HepG2 (cell line): ENCODE data around the gene PEX14. TPM values are rescaled to one million over a fixed set of nuclear protein-coding genes. Genes with fewer than 3 reads are reported as not detected.

ENCODE experiments used
- FOXC1 ChIP-seq: sonication (generic); formaldehyde crosslinking; IDR thresholded peaks from 2 replicates; pipeline ENCODE4 v1.8.0; 2022; ENCODE audit warnings: mild to moderate bottlenecking, missing genetic modification reagents, borderline replicate concordance
- NFIC ChIP-seq: IDR thresholded peaks from 2 replicates; pipeline ENCODE4 v1.6.1; 2012; ENCODE audit warnings: mild to moderate bottlenecking, low read length, inconsistent platforms
- ZBTB8A ChIP-seq: sonication (generic); formaldehyde crosslinking; IDR thresholded peaks from 2 replicates; pipeline ENCODE4 v1.4.0; 2020; ENCODE audit warnings: mild to moderate bottlenecking, low read depth, missing genetic modification reagents, borderline replicate concordance
- polyA plus RNA-seq, 8 experiments: library from polyadenylated mRNA; depleted of rRNA in 3 of 8; stranded (reverse) in 7 of 8; unstranded in 1 of 8; fragments of >200 nt; fragmentation: Illumina TruSeq in 4 of 8; extraction: Trizol in 4 of 8; gene quantifications; 2 replicates each; pipeline versions ENCODE4 v1.2.1 to v1.2.3, GENCODE V29; 2011 to 2016; ENCODE audit warnings: low read depth in 4 of 8, missing spikeins in 1 of 8, mixed read lengths in 1 of 8; ENCODE audit not compliant: insufficient read depth in 1 of 8
- total RNA-seq, 5 experiments: library from RNA; depleted of rRNA; stranded (reverse); fragments of >200 nt; fragmentation: Illumina TruSeq; extraction: Trizol; gene quantifications; 2 replicates each; pipeline ENCODE4 v1.2.3, GENCODE V29; 2016; ENCODE audit warnings: low read depth in 1 of 5
- TF ChIP-seq, protein P1 (sequence below): sonication (generic); formaldehyde crosslinking; IDR thresholded peaks from 2 replicates; pipeline ENCODE4 v1.4.0; 2020; ENCODE audit warnings: missing genetic modification reagents, borderline replicate concordance
- TF ChIP-seq, protein P2 (sequence below): sonication (generic); formaldehyde crosslinking; conservative IDR thresholded peaks from 2 replicates; pipeline ENCODE4 v1.4.0; 2020; ENCODE audit warnings: missing genetic modification reagents
- TF ChIP-seq, protein P3 (sequence below), 2 experiments: sonication (generic) in 1 of 2; formaldehyde crosslinking in 1 of 2; IDR thresholded peaks; 2 replicates each; pipeline versions ENCODE4 v1.4.0 to v1.6.1; 2016 to 2020; ENCODE audit warnings: borderline replicate concordance in 1 of 2, low read depth in 1 of 2, mild to moderate bottlenecking in 1 of 2, missing genetic modification reagents in 1 of 2
- TF ChIP-seq, protein P4 (sequence below): IDR thresholded peaks from 2 replicates; pipeline ENCODE4 v1.6.1; 2016; ENCODE audit warnings: missing biosample characterization, missing genetic modification reagents, low read depth
- TF ChIP-seq, protein P5 (sequence below): sonication (generic); formaldehyde crosslinking; IDR thresholded peaks from 2 replicates; pipeline ENCODE4 v1.4.0; 2020; ENCODE audit warnings: mild to moderate bottlenecking, low read depth, missing genetic modification reagents
- TF ChIP-seq, protein P6 (sequence below): sonication (generic); formaldehyde crosslinking; IDR thresholded peaks from 2 replicates; pipeline ENCODE4 v1.5.0; 2020; ENCODE audit warnings: missing genetic modification reagents
- TF ChIP-seq, protein P7 (sequence below): sonication (generic); formaldehyde crosslinking; IDR thresholded peaks from 2 replicates; pipeline ENCODE4 v1.5.0; 2020; ENCODE audit warnings: mild to moderate bottlenecking, missing genetic modification reagents

Gene PEX14
- total and polyA plus RNA-seq, 2 of the 13 experiments (the other 11 are each of a cell fraction or from before 2014, with no cell fraction given): 6.5 to 9.9 TPM

DNA sequence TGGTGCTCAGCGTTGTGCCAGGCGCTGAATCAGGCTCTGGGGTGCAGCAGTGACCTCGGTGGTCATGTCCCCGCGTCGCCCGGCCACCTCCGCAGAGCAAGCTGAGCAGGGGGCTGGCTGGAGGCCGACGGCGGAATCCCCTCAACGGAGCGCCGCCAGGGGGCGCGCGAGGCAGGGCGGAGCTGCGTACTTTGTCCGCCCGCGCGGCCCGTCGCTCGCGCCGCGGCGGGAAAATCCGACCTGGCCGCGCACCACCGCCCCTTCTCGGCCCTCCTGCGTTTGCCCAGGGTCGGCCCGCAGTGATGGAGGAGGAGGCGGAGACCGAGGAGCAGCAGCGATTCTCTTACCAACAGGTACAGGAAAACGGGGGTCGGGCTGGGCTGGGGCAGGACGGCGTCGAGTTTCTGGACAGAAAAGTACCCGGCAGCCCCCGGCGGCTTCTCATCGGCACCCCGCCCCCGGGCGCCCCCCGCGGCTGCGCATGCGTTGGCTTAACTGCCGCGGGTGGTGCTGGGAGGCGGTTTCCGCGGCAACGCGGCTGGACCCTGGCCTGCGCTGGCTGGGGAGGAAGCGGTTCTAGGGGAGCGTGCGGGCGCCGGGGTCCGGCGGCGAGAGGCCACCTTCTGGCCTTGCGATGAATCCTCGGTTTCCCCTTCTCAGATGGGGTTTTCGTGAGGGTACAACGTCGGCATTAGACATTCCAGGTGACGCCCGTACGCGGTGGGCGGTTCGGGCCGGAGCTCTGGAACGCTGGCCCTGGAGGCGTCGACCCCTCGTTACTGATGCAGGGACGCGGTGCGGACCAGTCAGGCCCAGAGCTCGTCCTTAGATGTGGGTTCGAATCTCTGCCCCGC lies 44.3 kb upstream of the PEX14 start, which contains the start of gene CENPS (continued):
- TF ChIP-seq, protein P1, sequence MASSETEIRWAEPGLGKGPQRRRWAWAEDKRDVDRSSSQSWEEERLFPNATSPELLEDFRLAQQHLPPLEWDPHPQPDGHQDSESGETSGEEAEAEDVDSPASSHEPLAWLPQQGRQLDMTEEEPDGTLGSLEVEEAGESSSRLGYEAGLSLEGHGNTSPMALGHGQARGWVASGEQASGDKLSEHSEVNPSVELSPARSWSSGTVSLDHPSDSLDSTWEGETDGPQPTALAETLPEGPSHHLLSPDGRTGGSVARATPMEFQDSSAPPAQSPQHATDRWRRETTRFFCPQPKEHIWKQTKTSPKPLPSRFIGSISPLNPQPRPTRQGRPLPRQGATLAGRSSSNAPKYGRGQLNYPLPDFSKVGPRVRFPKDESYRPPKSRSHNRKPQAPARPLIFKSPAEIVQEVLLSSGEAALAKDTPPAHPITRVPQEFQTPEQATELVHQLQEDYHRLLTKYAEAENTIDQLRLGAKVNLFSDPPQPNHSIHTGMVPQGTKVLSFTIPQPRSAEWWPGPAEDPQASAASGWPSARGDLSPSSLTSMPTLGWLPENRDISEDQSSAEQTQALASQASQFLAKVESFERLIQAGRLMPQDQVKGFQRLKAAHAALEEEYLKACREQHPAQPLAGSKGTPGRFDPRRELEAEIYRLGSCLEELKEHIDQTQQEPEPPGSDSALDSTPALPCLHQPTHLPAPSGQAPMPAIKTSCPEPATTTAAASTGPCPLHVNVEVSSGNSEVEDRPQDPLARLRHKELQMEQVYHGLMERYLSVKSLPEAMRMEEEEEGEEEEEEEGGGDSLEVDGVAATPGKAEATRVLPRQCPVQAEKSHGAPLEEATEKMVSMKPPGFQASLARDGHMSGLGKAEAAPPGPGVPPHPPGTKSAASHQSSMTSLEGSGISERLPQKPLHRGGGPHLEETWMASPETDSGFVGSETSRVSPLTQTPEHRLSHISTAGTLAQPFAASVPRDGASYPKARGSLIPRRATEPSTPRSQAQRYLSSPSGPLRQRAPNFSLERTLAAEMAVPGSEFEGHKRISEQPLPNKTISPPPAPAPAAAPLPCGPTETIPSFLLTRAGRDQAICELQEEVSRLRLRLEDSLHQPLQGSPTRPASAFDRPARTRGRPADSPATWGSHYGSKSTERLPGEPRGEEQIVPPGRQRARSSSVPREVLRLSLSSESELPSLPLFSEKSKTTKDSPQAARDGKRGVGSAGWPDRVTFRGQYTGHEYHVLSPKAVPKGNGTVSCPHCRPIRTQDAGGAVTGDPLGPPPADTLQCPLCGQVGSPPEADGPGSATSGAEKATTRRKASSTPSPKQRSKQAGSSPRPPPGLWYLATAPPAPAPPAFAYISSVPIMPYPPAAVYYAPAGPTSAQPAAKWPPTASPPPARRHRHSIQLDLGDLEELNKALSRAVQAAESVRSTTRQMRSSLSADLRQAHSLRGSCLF (CRISPR knock-in tag): no peak
- TF ChIP-seq FOXC1 (CRISPR knock-in tag): peak; percentile 96
- TF ChIP-seq, protein P2, sequence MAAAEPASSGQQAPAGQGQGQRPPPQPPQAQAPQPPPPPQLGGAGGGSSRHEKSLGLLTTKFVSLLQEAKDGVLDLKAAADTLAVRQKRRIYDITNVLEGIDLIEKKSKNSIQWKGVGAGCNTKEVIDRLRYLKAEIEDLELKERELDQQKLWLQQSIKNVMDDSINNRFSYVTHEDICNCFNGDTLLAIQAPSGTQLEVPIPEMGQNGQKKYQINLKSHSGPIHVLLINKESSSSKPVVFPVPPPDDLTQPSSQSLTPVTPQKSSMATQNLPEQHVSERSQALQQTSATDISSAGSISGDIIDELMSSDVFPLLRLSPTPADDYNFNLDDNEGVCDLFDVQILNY (CRISPR knock-in tag): peak; percentile 100
- peak; percentile 55; the same call in 1 of the 2 replicates for TF ChIP-seq ZBTB8A (CRISPR knock-in tag)
- TF ChIP-seq, protein P3, sequence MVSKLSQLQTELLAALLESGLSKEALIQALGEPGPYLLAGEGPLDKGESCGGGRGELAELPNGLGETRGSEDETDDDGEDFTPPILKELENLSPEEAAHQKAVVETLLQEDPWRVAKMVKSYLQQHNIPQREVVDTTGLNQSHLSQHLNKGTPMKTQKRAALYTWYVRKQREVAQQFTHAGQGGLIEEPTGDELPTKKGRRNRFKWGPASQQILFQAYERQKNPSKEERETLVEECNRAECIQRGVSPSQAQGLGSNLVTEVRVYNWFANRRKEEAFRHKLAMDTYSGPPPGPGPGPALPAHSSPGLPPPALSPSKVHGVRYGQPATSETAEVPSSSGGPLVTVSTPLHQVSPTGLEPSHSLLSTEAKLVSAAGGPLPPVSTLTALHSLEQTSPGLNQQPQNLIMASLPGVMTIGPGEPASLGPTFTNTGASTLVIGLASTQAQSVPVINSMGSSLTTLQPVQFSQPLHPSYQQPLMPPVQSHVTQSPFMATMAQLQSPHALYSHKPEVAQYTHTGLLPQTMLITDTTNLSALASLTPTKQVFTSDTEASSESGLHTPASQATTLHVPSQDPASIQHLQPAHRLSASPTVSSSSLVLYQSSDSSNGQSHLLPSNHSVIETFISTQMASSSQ (IDR thresholded peaks at IDR 0.05; ENCODE audit: low read depth): no peak
- TF ChIP-seq, protein P3 (CRISPR knock-in tag; IDR thresholded peaks at IDR 0.05; ENCODE audit: borderline replicate concordance): peak; percentile 69; the same call in 1 of the 2 replicates
- TF ChIP-seq, protein P4, sequence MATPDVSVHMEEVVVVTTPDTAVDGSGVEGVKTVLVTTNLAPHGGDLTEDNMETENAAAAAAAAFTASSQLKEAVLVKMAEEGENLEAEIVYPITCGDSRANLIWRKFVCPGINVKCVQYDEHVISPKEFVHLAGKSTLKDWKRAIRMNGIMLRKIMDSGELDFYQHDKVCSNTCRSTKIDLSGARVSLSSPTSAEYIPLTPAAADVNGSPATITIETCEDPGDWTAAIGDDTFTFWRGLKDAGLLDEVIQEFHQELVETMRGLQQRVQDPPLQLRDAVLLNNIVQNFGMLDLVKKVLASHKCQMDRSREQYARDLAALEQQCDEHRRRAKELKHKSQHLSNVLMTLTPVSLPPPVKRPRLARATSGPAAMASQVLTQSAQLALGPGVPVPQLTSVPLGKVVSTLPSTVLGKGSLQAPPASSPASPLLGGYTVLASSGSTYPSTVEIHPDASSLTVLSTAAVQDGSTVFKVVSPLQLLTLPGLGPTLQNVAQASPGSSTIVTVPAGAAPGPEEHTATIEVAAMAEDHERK (CRISPR knock-in tag): peak; percentile 22
- no peak for TF ChIP-seq NFIC
- TF ChIP-seq, protein P5, sequence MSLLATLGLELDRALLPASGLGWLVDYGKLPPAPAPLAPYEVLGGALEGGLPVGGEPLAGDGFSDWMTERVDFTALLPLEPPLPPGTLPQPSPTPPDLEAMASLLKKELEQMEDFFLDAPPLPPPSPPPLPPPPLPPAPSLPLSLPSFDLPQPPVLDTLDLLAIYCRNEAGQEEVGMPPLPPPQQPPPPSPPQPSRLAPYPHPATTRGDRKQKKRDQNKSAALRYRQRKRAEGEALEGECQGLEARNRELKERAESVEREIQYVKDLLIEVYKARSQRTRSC (CRISPR knock-in tag): no peak
- TF ChIP-seq, protein P6, sequence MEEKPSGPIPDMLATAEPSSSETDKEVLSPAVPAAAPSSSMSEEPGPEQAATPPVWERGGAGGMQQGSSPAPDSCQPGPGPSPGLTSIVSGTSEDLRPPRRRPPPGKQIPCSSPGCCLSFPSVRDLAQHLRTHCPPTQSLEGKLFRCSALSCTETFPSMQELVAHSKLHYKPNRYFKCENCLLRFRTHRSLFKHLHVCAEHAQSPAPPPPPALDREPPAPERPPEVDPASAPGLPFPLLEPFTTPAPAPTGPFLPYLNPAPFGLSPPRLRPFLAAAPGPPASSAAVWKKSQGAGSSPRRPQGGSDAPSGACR: no peak
- TF ChIP-seq, protein P7, sequence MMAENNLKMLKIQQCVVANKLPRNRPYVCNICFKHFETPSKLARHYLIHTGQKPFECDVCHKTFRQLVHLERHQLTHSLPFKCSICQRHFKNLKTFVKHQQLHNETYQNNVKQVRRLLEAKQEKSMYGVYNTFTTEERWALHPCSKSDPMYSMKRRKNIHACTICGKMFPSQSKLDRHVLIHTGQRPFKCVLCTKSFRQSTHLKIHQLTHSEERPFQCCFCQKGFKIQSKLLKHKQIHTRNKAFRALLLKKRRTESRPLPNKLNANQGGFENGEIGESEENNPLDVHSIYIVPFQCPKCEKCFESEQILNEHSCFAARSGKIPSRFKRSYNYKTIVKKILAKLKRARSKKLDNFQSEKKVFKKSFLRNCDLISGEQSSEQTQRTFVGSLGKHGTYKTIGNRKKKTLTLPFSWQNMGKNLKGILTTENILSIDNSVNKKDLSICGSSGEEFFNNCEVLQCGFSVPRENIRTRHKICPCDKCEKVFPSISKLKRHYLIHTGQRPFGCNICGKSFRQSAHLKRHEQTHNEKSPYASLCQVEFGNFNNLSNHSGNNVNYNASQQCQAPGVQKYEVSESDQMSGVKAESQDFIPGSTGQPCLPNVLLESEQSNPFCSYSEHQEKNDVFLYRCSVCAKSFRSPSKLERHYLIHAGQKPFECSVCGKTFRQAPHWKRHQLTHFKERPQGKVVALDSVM (CRISPR knock-in tag): peak; percentile 82
